WTC11 (cell line): ENCODE results near the gene PRTN3. TPM values are rescaled to one million over a fixed set of nuclear protein-coding genes. Genes with fewer than 3 reads are reported as not detected.

Source experiments
- ATAC-seq: fragments of 200-7000 bp; cut with Tn5 transposase; 2 replicates; pipeline ENCODE4 v1.10.0; 2021; ENCODE audit warnings: mild to moderate bottlenecking, moderate library complexity
- CTCF ChIA-PET: fragments of 300-600 bp; sonication (Branson Sonifier 250); formaldehyde crosslinking; loops from one replicate; lab custom pipeline; 2021; ENCODE audit warnings: antibody characterized with exemption; lab: Charles Lee
- POLR2A ChIA-PET: fragments of 350-600 bp; sonication (Branson Sonifier 250); formaldehyde crosslinking; loops from one replicate; lab custom pipeline; 2021; ENCODE audit warnings: antibody characterized with exemption; lab: Charles Lee
- DNase-seq: peaks from one replicate; pipeline ENCODE4 v3.0.0; 2021; ENCODE audit warnings: low spot score
- H3K27ac Mint-ChIP-seq: 2 replicates; pipeline ENCODE4 v1.8.0; 2021; ENCODE audit warnings: mixed read lengths
- H3K27me3 Mint-ChIP-seq: 2 replicates; pipeline ENCODE4 v1.8.0; 2021; ENCODE audit warnings: low read depth, mild to moderate bottlenecking, moderate library complexity, mixed read lengths
- H3K36me3 Mint-ChIP-seq: 2 replicates; pipeline ENCODE4 v1.8.0; 2021; ENCODE audit warnings: mixed read lengths
- H3K4me1 Mint-ChIP-seq: 2 replicates; pipeline ENCODE4 v1.8.0; 2022; ENCODE audit warnings: mixed read lengths
- H3K4me3 Mint-ChIP-seq: 2 replicates; pipeline ENCODE4 v1.8.0; 2021; ENCODE audit warnings: mild to moderate bottlenecking, moderate library complexity, mixed read lengths
- H3K9me3 Mint-ChIP-seq: 2 replicates; pipeline ENCODE4 v1.8.0; 2021; ENCODE audit warnings: mixed read lengths
- EMX1 ChIP-seq: fragments of 250-450 bp; sonication (Bioruptor Pico); IDR thresholded peaks from 2 replicates; pipeline ENCODE4 v1.8.0; 2021; ENCODE audit warnings: mild to moderate bottlenecking
- FOXJ3 ChIP-seq: sonication (generic); formaldehyde crosslinking; IDR thresholded peaks from 2 replicates; pipeline ENCODE4 v1.9.0; 2021; ENCODE audit warnings: missing genetic modification reagents, mild to moderate bottlenecking, borderline replicate concordance
- FOXP1 ChIP-seq: sonication (generic); formaldehyde crosslinking; IDR thresholded peaks from 2 replicates; pipeline ENCODE4 v1.8.0; 2022; ENCODE audit warnings: missing genetic modification reagents, mild to moderate bottlenecking, moderate library complexity, borderline replicate concordance
- GTF2I ChIP-seq: fragments of 250-450 bp; sonication (Bioruptor Pico); conservative IDR thresholded peaks from 2 replicates; pipeline ENCODE4 v1.4.0; 2021; ENCODE audit warnings: mild to moderate bottlenecking
- IRF1 ChIP-seq: sonication (generic); formaldehyde crosslinking; IDR thresholded peaks from 2 replicates; pipeline ENCODE4 v1.8.0; 2023; ENCODE audit warnings: missing genetic modification reagents
- JAZF1 ChIP-seq: fragments of 250-450 bp; sonication (Bioruptor Pico); IDR thresholded peaks from 2 replicates; pipeline ENCODE4 v1.9.0; 2021; ENCODE audit warnings: moderate library complexity, mild to moderate bottlenecking, inconsistent platforms
- NFATC4 ChIP-seq: fragments of 250-450 bp; sonication (Bioruptor Pico); IDR thresholded peaks from 2 replicates; pipeline ENCODE4 v1.9.0; 2021; ENCODE audit warnings: mild to moderate bottlenecking
- NR1H2 ChIP-seq: sonication (generic); formaldehyde crosslinking; IDR thresholded peaks from 2 replicates; pipeline ENCODE4 v1.9.0; 2021; ENCODE audit warnings: mild to moderate bottlenecking, moderate library complexity, missing genetic modification reagents
- OVOL2 ChIP-seq: fragments of 250-450 bp; sonication (Bioruptor Pico); IDR thresholded peaks from 2 replicates; pipeline ENCODE4 v1.9.0; 2021; ENCODE audit warnings: mild to moderate bottlenecking, borderline replicate concordance
- RORB ChIP-seq: fragments of 250-450 bp; sonication (Bioruptor Pico); IDR thresholded peaks from 2 replicates; pipeline ENCODE4 v1.9.0; 2021; ENCODE audit warnings: mild to moderate bottlenecking
- TCF7 ChIP-seq: sonication (generic); formaldehyde crosslinking; IDR thresholded peaks from 2 replicates; pipeline ENCODE4 v1.8.0; 2022; ENCODE audit warnings: mild to moderate bottlenecking, low read depth, missing genetic modification reagents, moderate library complexity
- TEAD4 ChIP-seq: sonication (generic); formaldehyde crosslinking; IDR thresholded peaks from 2 replicates; pipeline ENCODE4 v1.8.0; 2022; ENCODE audit warnings: mild to moderate bottlenecking, missing genetic modification reagents
- ZBTB43 ChIP-seq: sonication (generic); formaldehyde crosslinking; IDR thresholded peaks from 2 replicates; pipeline ENCODE4 v1.8.1; 2023; ENCODE audit warnings: mild to moderate bottlenecking, missing genetic modification reagents
- ZNF121 ChIP-seq: sonication (generic); formaldehyde crosslinking; IDR thresholded peaks from 2 replicates; pipeline ENCODE4 v1.8.0; 2023; ENCODE audit warnings: missing genetic modification reagents
- ZNF138 ChIP-seq: sonication (generic); formaldehyde crosslinking; conservative IDR thresholded peaks from 2 replicates; pipeline ENCODE4 v1.8.1; 2022; ENCODE audit warnings: mild to moderate bottlenecking, moderate library complexity, missing genetic modification reagents
- ZNF512 ChIP-seq: sonication (generic); formaldehyde crosslinking; IDR thresholded peaks from 2 replicates; pipeline ENCODE4 v1.8.1; 2022; ENCODE audit warnings: missing genetic modification reagents, borderline replicate concordance
- ZSCAN18 ChIP-seq: fragments of 250-450 bp; sonication (Bioruptor Pico); IDR thresholded peaks from 2 replicates; pipeline ENCODE4 v2.1.2; 2022; ENCODE audit warnings: mild to moderate bottlenecking, moderate library complexity
- total RNA-seq: library from RNA; stranded (reverse); gene quantifications from 3 replicates; pipeline ENCODE4 v1.2.3, GENCODE V29; 2021

Gene PRTN3
- total RNA-seq, 1 experiment from 2014 or later, result 0.61 TPM

GRCh38 chr19:823565-824121, 17.2 kb upstream of the PRTN3 start:
- ChIA-PET CTCF (interaction anchor here (1.6 kb wide), 1 partner anchor 54 kb away, joined by 9 read pairs; no protein-coding TSS in a partner anchor), POLR2A (interaction anchor here (1.2 kb wide), 1 partner anchor 10 kb away, joined by 4 read pairs; no protein-coding TSS in a partner anchor)
- Mint-ChIP-seq H3K9me3 (no peaks in the 10 kb centered on the region), H3K36me3 (no peaks in the 10 kb centered on the region), H3K27me3 (no peaks in the 10 kb centered on the region), H3K4me3 (peak overlapping the region; percentile 58), H3K27ac (peak overlapping the region; percentile 72), H3K4me1 (peaks cover 7% of the 10 kb centered on the region)
- DNase-seq (no peak), ATAC-seq (no peak)
- no peak for TF ChIP-seq FOXJ3 (CRISPR knock-in tag)
- no peak for TF ChIP-seq ZNF138 (CRISPR knock-in tag)
- TF ChIP-seq EMX1, result no peak
- no peak for TF ChIP-seq GTF2I (CRISPR knock-in tag)
- no peak for TF ChIP-seq JAZF1 (CRISPR knock-in tag)
- no peak for TF ChIP-seq FOXP1
- TF ChIP-seq IRF1 (CRISPR knock-in tag), result no peak
- no peak for TF ChIP-seq NR1H2 (CRISPR knock-in tag)
- TF ChIP-seq TCF7 (CRISPR knock-in tag), result no peak
- TF ChIP-seq RORB (CRISPR knock-in tag), result no peak
- TF ChIP-seq NFATC4 (CRISPR knock-in tag), result no peak
- no peak for TF ChIP-seq OVOL2
- no peak for TF ChIP-seq ZBTB43
- no peak for TF ChIP-seq ZSCAN18 (CRISPR knock-in tag)

- POLR2A ChIA-PET, result interaction anchor here (1.2 kb wide), 1 partner anchor 11 kb away, joined by 4 read pairs; no protein-coding TSS in a partner anchor
- ATAC-seq, result no peak
- H3K36me3 Mint-ChIP-seq, result no peaks in the 10 kb centered on the region
Observed at GRCh38 chr19:824885-825284, 15.9 kb upstream of the PRTN3 start.

GRCh38 chr19:825897-826644, 14.7 kb upstream of the PRTN3 start:
- DNase-seq (no peak), ATAC-seq (no peak)
- Mint-ChIP-seq H3K4me1 (peaks cover 7% of the 10 kb centered on the region), H3K9me3 (no peaks in the 10 kb centered on the region), H3K4me3 (no peak overlapping the region), H3K27ac (no peak overlapping the region), H3K36me3 (no peaks in the 10 kb centered on the region), H3K27me3 (no peaks in the 10 kb centered on the region)
- POLR2A ChIA-PET, result no interaction called here
- CTCF ChIA-PET, result no interaction called here
- TF ChIP-seq ZNF121 (CRISPR knock-in tag), result peak; percentile 57; the same call in 1 of the 2 replicates
- TF ChIP-seq TEAD4 (CRISPR knock-in tag), result no peak

More at GRCh38 chr19:824885-825284, 15.9 kb upstream of the PRTN3 start:
- H3K4me3 Mint-ChIP-seq, result no peak overlapping the region
- no peak for DNase-seq
- no peak overlapping the region for H3K27ac Mint-ChIP-seq
- TF ChIP-seq ZNF512 (CRISPR knock-in tag), result no peak
- no peaks in the 10 kb centered on the region for H3K9me3 Mint-ChIP-seq
- CTCF ChIA-PET, result no interaction called here
- peaks cover 7% of the 10 kb centered on the region for H3K4me1 Mint-ChIP-seq
- H3K27me3 Mint-ChIP-seq, result no peaks in the 10 kb centered on the region
